Loucy (cell line): ENCODE data around the gene ZNF536.

Source experiments
- CTCF ChIP-seq: fragments of 200-600 bp; sonication (generic); conservative IDR thresholded peaks from 2 replicates; pipeline ENCODE4 v1.5.1; 2014; ENCODE audit warnings: mild to moderate bottlenecking, antibody characterized with exemption, low read length
- EZH2phosphoT487 ChIP-seq: fragments of 200-600 bp; IDR thresholded peaks from 2 replicates; pipeline ENCODE4 v1.6.1; 2018; ENCODE audit warnings: antibody characterized with exemption, mild to moderate bottlenecking, moderate library complexity, borderline replicate concordance

- TF ChIP-seq CTCF (no peak), EZH2phosphoT487 (no peak)
Measured at GRCh38 chr19:30374539-30374864, 2.3 kb downstream of the ZNF536 start.
